GM06990 (cell line): ENCODE measurements around the gene POU2AF3.
A peak's percentile ranks its signal among the peaks of the same experiment; 100 is the strongest.

Experiments used
- DNase-seq: peaks from one replicate; pipeline ENCODE4 v3.0.0-alpha.2; 2011; ENCODE audit not compliant: insufficient read length; ENCODE audit errors: extremely low read depth
- H3K27me3 ChIP-seq: replicated peaks from 2 replicates; pipeline ENCODE4 v1.6.0; 2011; ENCODE audit warnings: low read length; ENCODE audit not compliant: control insufficient read depth, insufficient read depth
- H3K36me3 ChIP-seq: 2 replicates; pipeline ENCODE4 v1.5.1; 2011; ENCODE audit warnings: low read length; ENCODE audit not compliant: control insufficient read depth, insufficient read depth
- H3K4me3 ChIP-seq: replicated peaks from 2 replicates; pipeline ENCODE4 v1.5.1; 2011; ENCODE audit warnings: low read depth, mild to moderate bottlenecking, control low read depth, low read length
- TF ChIP-seq, protein P1 (sequence below): IDR thresholded peaks from 2 replicates; pipeline ENCODE4 v1.5.1; 2011; ENCODE audit warnings: low read length, control low read depth, mild to moderate bottlenecking, inconsistent platforms; ENCODE audit not compliant: insufficient read depth, poor library complexity, severe bottlenecking

Gene POU2AF3

DNA sequence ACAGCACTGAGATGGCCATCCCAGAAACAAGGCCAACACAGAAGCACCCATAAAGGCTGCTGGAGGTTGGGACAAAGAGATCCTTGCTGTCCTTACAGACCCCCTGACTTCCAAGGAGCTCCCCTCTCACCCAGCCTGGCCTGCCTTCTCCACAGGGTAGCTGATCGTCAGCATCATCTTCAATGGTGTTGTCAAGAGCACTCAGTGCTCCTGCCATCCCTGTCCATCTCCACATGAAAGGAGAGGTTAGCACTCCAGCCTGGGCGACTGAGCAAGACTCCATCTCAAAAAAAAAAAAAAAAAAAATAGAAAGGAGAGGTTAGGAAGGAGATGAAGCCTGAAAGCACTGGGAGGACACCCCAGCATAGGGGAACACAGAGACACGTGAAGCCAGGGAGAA is 2.1 kb upstream of the POU2AF3 start:
- Histone ChIP-seq H3K27me3 (no peaks in the 10 kb centered on the region; the same call in 1 of the 2 replicates), H3K36me3 (no peaks in the 10 kb centered on the region), H3K4me3 (no peak overlapping the region)
- TF ChIP-seq, protein P1, sequence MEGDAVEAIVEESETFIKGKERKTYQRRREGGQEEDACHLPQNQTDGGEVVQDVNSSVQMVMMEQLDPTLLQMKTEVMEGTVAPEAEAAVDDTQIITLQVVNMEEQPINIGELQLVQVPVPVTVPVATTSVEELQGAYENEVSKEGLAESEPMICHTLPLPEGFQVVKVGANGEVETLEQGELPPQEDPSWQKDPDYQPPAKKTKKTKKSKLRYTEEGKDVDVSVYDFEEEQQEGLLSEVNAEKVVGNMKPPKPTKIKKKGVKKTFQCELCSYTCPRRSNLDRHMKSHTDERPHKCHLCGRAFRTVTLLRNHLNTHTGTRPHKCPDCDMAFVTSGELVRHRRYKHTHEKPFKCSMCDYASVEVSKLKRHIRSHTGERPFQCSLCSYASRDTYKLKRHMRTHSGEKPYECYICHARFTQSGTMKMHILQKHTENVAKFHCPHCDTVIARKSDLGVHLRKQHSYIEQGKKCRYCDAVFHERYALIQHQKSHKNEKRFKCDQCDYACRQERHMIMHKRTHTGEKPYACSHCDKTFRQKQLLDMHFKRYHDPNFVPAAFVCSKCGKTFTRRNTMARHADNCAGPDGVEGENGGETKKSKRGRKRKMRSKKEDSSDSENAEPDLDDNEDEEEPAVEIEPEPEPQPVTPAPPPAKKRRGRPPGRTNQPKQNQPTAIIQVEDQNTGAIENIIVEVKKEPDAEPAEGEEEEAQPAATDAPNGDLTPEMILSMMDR = no peak
- no peak for DNase-seq

DNA sequence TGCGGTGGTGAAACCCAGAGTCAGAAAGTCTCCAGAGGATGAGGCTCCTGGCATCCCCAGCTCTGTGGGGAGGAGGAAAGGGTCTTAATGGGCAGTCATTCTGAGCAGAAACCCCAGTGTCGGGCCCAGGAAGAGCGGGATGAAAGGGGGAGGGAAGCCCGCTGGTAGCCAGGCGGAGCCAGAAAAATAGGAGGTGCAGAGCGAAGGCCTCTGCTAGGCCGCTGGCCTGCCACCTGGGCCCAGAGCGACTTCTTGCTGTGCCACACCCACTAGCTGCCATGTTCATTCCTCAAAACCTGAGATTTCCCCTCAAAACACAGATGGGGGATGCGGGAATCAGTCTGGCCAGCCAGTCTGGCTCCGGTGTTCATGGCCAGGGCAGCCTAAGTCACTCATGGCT is 650 bp upstream of the POU2AF3 start:
- TF ChIP-seq, protein P1 = no peak
- no peak overlapping the region for H3K4me3 ChIP-seq
- no peaks in the 10 kb centered on the region for H3K36me3 ChIP-seq
- H3K27me3 ChIP-seq = no peaks in the 10 kb centered on the region; the same call in 1 of the 2 replicates
- no peak for DNase-seq

DNA sequence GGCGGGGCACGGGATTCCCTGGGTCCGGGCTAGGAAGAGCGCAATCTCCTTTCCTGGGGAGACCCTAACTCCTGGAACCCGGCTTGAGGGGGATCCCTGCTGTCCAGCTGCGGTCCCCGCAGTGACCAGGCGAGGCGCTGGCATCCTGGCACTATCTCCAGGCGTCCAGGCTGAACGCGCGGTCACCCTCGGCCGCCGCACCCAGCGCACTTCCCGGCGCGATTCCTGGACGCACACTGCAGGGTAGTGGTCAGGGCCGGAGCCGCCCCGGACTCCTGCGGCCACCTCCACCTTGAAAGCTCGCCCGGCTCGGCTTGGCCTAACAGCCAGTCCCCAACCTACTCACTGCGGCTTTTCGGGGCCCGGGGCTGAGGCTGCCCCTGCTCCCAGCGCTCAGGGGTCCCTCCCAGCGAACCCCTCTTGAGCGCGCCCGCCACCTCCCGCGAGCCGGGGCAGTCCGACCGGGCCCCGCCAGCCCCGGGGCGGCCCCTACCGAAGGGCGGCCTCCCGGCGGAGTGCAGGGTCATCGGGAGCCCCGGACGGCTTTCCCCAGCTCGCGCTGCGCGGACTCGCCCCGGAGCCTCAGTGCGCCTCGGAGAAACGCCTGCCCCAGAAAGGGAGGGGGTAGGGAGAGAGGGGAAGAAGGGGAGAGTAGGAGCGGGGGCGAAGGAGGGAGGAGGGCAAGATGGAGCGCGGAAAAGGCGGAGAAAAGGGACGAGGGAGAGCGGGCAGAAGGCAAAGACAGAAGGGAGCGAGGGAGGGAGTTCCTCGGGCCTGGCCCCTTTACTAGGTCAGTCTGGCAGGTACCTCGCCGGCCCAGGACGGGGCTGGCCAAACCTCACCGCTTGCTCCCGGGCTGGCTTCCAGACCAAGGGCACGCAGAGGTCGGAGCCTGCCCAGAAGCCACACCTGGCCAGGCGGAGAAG is 1.0 kb downstream of the POU2AF3 start:
- DNase-seq = no peak
- Histone ChIP-seq H3K27me3 (no peaks in the 10 kb centered on the region; the same call in 1 of the 2 replicates), H3K4me3 (peak overlapping the region; percentile 57), H3K36me3 (no peaks in the 10 kb centered on the region)
- TF ChIP-seq, protein P1 = peak; percentile 40

DNA sequence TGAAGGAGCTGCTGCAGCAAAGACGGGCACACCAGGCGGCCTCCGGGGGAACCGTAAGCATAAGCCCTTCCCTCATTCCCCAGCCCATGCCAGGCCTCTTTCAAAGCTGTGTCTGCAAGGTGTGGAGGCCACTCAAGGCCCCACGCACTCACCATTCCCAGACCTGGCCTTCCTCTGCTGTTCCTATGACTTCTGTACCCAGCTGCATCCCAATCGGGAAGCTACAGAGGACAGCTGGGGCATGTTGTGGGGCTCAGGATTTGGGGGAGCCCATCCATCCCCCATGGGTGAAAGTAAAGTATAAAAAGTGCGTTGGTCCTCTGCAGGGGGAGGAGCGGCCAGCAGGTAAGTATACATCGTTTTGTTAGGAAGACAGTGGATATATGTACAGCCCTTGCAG is 2.2 kb downstream of the POU2AF3 start:
- H3K4me3 ChIP-seq = no peak overlapping the region
- TF ChIP-seq, protein P1 = no peak

DNA sequence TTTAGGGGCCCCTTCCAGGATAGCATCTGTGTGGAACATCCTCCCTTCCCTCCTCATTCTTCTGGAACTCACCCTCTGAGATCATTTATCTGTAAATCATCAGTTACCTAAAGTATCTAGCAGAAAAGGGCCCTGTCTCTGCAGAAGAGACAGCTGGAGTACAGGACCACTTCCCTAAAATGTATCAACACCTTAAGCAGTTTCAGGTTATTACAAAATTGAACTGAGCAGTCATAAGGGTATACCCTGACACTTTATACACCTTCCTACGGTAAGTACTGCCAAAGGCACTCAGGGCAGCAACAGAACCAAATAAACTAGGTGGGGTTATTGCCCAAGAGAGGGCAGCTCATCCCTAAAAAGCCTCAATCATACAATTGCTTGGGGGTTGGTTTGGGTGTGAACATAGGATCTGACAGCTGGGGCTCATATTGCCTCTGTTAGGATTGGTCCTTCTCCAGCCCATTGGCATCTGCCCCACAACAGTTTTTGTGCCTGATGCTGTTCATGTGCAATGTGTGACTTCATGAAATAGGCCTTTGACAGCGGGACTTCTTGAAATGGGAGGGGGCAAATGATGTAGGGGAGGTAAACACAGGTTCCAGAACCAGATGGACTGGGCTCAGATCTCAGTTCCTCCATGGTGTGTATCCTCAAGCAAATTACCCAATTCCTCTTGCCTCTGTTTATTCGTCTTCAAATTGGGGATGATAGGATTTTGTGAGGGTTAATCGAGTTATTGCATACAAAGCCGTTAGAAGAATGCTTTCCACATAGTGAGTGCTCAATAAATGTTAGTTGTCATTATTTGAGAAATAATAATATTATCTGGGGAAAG is 2.9 kb downstream of the POU2AF3 start:
- no peaks in the 10 kb centered on the region; the same call in 1 of the 2 replicates for H3K27me3 ChIP-seq
- no peak for DNase-seq
- TF ChIP-seq, protein P1 = no peak
- no peaks in the 10 kb centered on the region for H3K36me3 ChIP-seq
- no peak overlapping the region for H3K4me3 ChIP-seq

More for the DNA sequence above, 2.2 kb downstream of the POU2AF3 start:
- DNase-seq = no peak
- H3K27me3 ChIP-seq = no peaks in the 10 kb centered on the region; the same call in 1 of the 2 replicates
- no peaks in the 10 kb centered on the region for H3K36me3 ChIP-seq
